SK-N-SH (cell line): ENCODE measurements around the gene KDM4C. TPM values are rescaled to one million over a fixed set of nuclear protein-coding genes. Genes with fewer than 3 reads are reported as not detected.

ENCODE experiments used
- CTCF ChIA-PET: fragments of 300-600, 350-600 bp; formaldehyde crosslinking; extraction: SDS; loops from one replicate; lab custom pipeline; 2021; lab: Yijun Ruan, JAX
- POLR2A ChIA-PET: fragments of 350-600 bp; sonication (Branson Sonifier 250); formaldehyde crosslinking; extraction: SDS; loops from one replicate; lab custom pipeline; 2020; ENCODE audit warnings: antibody characterized with exemption, inconsistent platforms; lab: Yijun Ruan, JAX
- DNase-seq: peaks from one replicate; pipeline ENCODE4 v3.0.0; 2012
- H2AFZ ChIP-seq: fragments of 200-600 bp; sonication (generic); 2 replicates; pipeline ENCODE4 v1.8.1; 2016; ENCODE audit warnings: antibody characterized with exemption, mild to moderate bottlenecking, low read depth
- H3F3A ChIP-seq: fragments of 200-600 bp; sonication (generic); replicated peaks from 2 replicates; pipeline ENCODE3; 2016; ENCODE audit warnings: antibody characterized with exemption, mild to moderate bottlenecking; ENCODE audit not compliant: insufficient read depth
- H3K27ac ChIP-seq, 2 experiments: fragments of 200-500 bp in 1 of 2; fragments of 200-600 bp in 1 of 2; sonication (Bioruptor generic) in 1 of 2; sonication (generic), shearing (Covaris generic) in 1 of 2; 2 replicates each; pipeline versions ENCODE4 v1.5.1 to v1.6.1; 2014 to 2016; ENCODE audit warnings: low read depth in 2 of 2, inconsistent platforms in 1 of 2, low read length in 1 of 2, mild to moderate bottlenecking in 1 of 2, mixed read lengths in 1 of 2
- H3K27me3 ChIP-seq: fragments of 200-600 bp; sonication (generic), shearing (Covaris generic); 2 replicates; pipeline ENCODE4 v1.6.1; 2016; ENCODE audit warnings: mixed run types; ENCODE audit not compliant: insufficient read depth
- H3K36me3 ChIP-seq, 2 experiments: fragments of 200-500 bp in 1 of 2; fragments of 200-600 bp in 1 of 2; sonication (Bioruptor generic) in 1 of 2; sonication (generic) in 1 of 2; replicated peaks in 1 of 2; 2 replicates each; pipeline versions ENCODE3 to v1.5.1; 2014 to 2016; ENCODE audit warnings: low read length in 1 of 2, mild to moderate bottlenecking in 1 of 2; ENCODE audit not compliant: insufficient read depth in 2 of 2, control insufficient read depth in 1 of 2
- H3K4me1 ChIP-seq, 2 experiments: fragments of 200-500 bp in 1 of 2; fragments of 200-600 bp in 1 of 2; sonication (Bioruptor generic) in 1 of 2; sonication (generic), shearing (Covaris generic) in 1 of 2; 2 replicates each; pipeline versions ENCODE4 v1.5.1 to v1.6.1; 2014 to 2016; ENCODE audit warnings: low read depth in 1 of 2, low read length in 1 of 2, mixed run types in 1 of 2; ENCODE audit not compliant: insufficient read depth in 2 of 2, control insufficient read depth in 1 of 2
- H3K4me2 ChIP-seq: fragments of 200-600 bp; sonication (generic), shearing (Covaris generic); 2 replicates; pipeline ENCODE4 v1.6.1; 2017; ENCODE audit warnings: mixed run types
- H3K4me3 ChIP-seq, 2 experiments: fragments of 200-500 bp in 1 of 2; fragments of 200-600 bp in 1 of 2; sonication (Bioruptor generic) in 1 of 2; sonication (generic), shearing (Covaris generic) in 1 of 2; 2 replicates each; pipeline versions ENCODE4 v1.5.1 to v1.8.1; 2014 to 2016; ENCODE audit warnings: low read depth in 2 of 2, inconsistent platforms in 1 of 2, low read length in 1 of 2, mild to moderate bottlenecking in 1 of 2, mixed read lengths in 1 of 2, moderate library complexity in 1 of 2
- H3K79me2 ChIP-seq: fragments of 200-600 bp; sonication (generic); 2 replicates; pipeline ENCODE4 v1.8.1; 2017; ENCODE audit warnings: mild to moderate bottlenecking; ENCODE audit not compliant: insufficient read depth
- H3K9ac ChIP-seq: fragments of 200-600 bp; sonication (generic); 2 replicates; pipeline ENCODE4 v1.6.1; 2017; ENCODE audit warnings: mixed run types
- H3K9me2 ChIP-seq: fragments of 200-600 bp; sonication (generic); 2 replicates; pipeline ENCODE4 v1.6.1; 2017; ENCODE audit warnings: mixed run types
- H3K9me3 ChIP-seq: fragments of 200-600 bp; sonication (generic); 2 replicates; pipeline ENCODE4 v1.6.1; 2017; ENCODE audit warnings: mixed run types, mild to moderate bottlenecking, moderate library complexity
- H4K20me1 ChIP-seq: fragments of 200-600 bp; sonication (generic); 2 replicates; pipeline ENCODE4 v1.6.1; 2017; ENCODE audit warnings: mild to moderate bottlenecking, mixed run types; ENCODE audit not compliant: insufficient read depth
- ELF1 ChIP-seq: IDR thresholded peaks from 2 replicates; pipeline ENCODE4 v1.4.0; 2012
- FOSL2 ChIP-seq: IDR thresholded peaks from 2 replicates; pipeline ENCODE4 v1.4.0; 2012; ENCODE audit warnings: low read depth, mild to moderate bottlenecking, moderate library complexity, borderline replicate concordance
- FOXJ3 ChIP-seq: sonication (generic); formaldehyde crosslinking; IDR thresholded peaks from 2 replicates; pipeline ENCODE4 v1.5.1; 2020; ENCODE audit warnings: mild to moderate bottlenecking, missing genetic modification reagents
- FOXM1 ChIP-seq: IDR thresholded peaks from 2 replicates; pipeline ENCODE4 v1.4.0; 2012; ENCODE audit warnings: low read depth, mild to moderate bottlenecking
- GABPA ChIP-seq: IDR thresholded peaks from 2 replicates; pipeline ENCODE4 v1.4.0; 2012; ENCODE audit warnings: low read depth, mild to moderate bottlenecking
- JUND ChIP-seq: IDR thresholded peaks from 2 replicates; pipeline ENCODE4 v1.4.0; 2012
- NFIC ChIP-seq: IDR thresholded peaks from 2 replicates; pipeline ENCODE4 v1.4.0; 2012; ENCODE audit warnings: borderline replicate concordance
- POLR2AphosphoS5 ChIP-seq: IDR thresholded peaks from 2 replicates; pipeline ENCODE4 v1.6.1; 2012; ENCODE audit warnings: low read depth, low read length
- RXRA ChIP-seq: IDR thresholded peaks from 2 replicates; pipeline ENCODE4 v1.4.0; 2012; ENCODE audit warnings: low read depth, mild to moderate bottlenecking, borderline replicate concordance
- WGBS: methylation state at CpG from one replicate; pipeline ENCODE4 v1.1.6; 2017; ENCODE audit warnings: low lambda C conversion rate; 5-methylcytosine and 5-hydroxymethylcytosine counted together
- polyA plus RNA-seq, 3 experiments: library from polyadenylated mRNA; depleted of rRNA; stranded (reverse); fragments of >200 nt; gene quantifications; 2 replicates each; pipeline ENCODE4 v1.2.3, GENCODE V29; 2012
- TF ChIP-seq, protein P1 (sequence below): IDR thresholded peaks from 2 replicates; pipeline ENCODE4; 2012
- TF ChIP-seq, protein P2 (sequence below): fragments of 150-350 bp; IDR thresholded peaks from 2 replicates; pipeline ENCODE4 v1.6.1; 2017; ENCODE audit warnings: antibody characterized with exemption, low read length, low read depth, borderline replicate concordance
- TF ChIP-seq, protein P3 (sequence below): IDR thresholded peaks from 2 replicates; pipeline ENCODE4 v1.4.0; 2012; ENCODE audit warnings: low read depth, borderline replicate concordance
- TF ChIP-seq, protein P4 (sequence below): IDR thresholded peaks from 2 replicates; pipeline ENCODE4 v1.4.0; 2012; ENCODE audit warnings: low read depth, borderline replicate concordance
- TF ChIP-seq, protein P5 (sequence below): fragments of 150-350 bp; IDR thresholded peaks from 2 replicates; pipeline ENCODE4 v1.6.1; 2016; ENCODE audit warnings: mild to moderate bottlenecking, low read depth, low read length

The KDM4C gene
- polyA plus RNA-seq, 1 of the 3 experiments (the other 2 are of a cell fraction), result 9.4 TPM

DNA sequence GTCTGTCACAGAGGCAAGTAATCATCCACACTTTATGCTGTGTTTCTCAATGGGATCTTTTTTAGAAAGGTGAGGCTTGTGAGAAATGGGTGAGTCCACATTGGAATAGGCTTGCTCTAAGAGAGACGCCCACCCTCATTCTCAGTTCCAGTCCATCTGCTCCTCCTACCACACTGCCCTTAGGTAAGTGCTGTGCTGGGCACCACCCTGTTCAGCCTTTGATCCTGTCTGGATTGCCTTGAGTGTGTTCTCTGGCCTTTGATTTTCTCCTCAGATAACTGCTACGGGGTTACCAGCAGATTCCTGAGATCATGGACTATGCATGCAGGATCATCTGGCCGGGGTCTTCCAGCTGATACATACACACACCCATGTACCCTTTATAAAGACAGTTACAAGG is 328.6 kb downstream of the KDM4C start:
- no peak for TF ChIP-seq FOSL2
- no peak for TF ChIP-seq POLR2AphosphoS5
- TF ChIP-seq RXRA, result no peak
- Histone ChIP-seq H3K9ac (no peak overlapping the region), H3K36me3 (peaks cover 2 to 4% of the 10 kb centered on the region in 2 experiments), H3K27ac (no peak overlapping the region), H3K4me3 (no peak overlapping the region), H3K79me2 (no peaks in the 10 kb centered on the region), H3K9me2 (no peaks in the 10 kb centered on the region), H4K20me1 (no peaks in the 10 kb centered on the region), H2AFZ (no peak overlapping the region), H3K9me3 (no peaks in the 10 kb centered on the region), H3K4me1 (peaks cover 0 to 2% of the 10 kb centered on the region in 2 experiments; a peak in 2 of 4 replicates), H3K27me3 (no peaks in the 10 kb centered on the region), H3K4me2 (no peak overlapping the region), H3F3A (no peaks in the 10 kb centered on the region)
- ChIA-PET POLR2A (no interaction called here), CTCF (interaction anchor here (0.7 kb wide), 1 partner anchor 85 kb away, joined by 3 read pairs; no protein-coding TSS in a partner anchor)
- WGBS, result 97% methylated on average over 3 of the region's 3 CpGs
- DNase-seq, result no peak

DNA sequence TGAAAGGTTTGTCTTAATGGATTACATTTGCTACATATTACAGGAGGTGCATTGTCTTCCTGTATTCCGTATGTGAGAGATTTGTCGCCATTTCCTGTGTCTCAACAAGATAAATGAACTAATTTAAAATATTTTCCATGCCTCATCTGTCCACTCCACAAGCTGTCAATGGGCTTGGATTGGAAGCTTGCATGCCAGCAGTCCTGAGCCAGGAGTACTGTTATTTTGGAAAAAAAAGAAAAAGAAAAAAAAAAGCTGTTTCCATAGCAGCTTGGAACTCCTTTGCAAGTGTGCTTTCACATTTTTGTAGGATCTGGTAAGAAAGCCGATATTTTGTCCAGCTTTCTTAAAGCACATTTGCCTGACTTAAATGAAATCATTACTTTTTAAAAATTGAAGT is 330.8 kb downstream of the KDM4C start:
- no peak overlapping the region for H3K4me3 ChIP-seq
- TF ChIP-seq FOXJ3 (CRISPR knock-in tag), result no peak
- no peak for TF ChIP-seq RXRA
- TF ChIP-seq, protein P1, sequence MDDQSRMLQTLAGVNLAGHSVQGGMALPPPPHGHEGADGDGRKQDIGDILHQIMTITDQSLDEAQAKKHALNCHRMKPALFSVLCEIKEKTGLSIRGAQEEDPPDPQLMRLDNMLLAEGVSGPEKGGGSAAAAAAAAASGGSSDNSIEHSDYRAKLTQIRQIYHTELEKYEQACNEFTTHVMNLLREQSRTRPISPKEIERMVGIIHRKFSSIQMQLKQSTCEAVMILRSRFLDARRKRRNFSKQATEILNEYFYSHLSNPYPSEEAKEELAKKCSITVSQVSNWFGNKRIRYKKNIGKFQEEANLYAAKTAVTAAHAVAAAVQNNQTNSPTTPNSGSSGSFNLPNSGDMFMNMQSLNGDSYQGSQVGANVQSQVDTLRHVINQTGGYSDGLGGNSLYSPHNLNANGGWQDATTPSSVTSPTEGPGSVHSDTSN, result no peak
- TF ChIP-seq, protein P2, sequence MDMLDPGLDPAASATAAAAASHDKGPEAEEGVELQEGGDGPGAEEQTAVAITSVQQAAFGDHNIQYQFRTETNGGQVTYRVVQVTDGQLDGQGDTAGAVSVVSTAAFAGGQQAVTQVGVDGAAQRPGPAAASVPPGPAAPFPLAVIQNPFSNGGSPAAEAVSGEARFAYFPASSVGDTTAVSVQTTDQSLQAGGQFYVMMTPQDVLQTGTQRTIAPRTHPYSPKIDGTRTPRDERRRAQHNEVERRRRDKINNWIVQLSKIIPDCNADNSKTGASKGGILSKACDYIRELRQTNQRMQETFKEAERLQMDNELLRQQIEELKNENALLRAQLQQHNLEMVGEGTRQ, result no peak
- TF ChIP-seq, protein P3, sequence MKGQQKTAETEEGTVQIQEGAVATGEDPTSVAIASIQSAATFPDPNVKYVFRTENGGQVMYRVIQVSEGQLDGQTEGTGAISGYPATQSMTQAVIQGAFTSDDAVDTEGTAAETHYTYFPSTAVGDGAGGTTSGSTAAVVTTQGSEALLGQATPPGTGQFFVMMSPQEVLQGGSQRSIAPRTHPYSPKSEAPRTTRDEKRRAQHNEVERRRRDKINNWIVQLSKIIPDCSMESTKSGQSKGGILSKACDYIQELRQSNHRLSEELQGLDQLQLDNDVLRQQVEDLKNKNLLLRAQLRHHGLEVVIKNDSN, result no peak
- no peak for TF ChIP-seq NFIC
- TF ChIP-seq FOXM1, result no peak
- TF ChIP-seq ELF1, result no peak
- TF ChIP-seq FOSL2, result no peak
- TF ChIP-seq, protein P4, sequence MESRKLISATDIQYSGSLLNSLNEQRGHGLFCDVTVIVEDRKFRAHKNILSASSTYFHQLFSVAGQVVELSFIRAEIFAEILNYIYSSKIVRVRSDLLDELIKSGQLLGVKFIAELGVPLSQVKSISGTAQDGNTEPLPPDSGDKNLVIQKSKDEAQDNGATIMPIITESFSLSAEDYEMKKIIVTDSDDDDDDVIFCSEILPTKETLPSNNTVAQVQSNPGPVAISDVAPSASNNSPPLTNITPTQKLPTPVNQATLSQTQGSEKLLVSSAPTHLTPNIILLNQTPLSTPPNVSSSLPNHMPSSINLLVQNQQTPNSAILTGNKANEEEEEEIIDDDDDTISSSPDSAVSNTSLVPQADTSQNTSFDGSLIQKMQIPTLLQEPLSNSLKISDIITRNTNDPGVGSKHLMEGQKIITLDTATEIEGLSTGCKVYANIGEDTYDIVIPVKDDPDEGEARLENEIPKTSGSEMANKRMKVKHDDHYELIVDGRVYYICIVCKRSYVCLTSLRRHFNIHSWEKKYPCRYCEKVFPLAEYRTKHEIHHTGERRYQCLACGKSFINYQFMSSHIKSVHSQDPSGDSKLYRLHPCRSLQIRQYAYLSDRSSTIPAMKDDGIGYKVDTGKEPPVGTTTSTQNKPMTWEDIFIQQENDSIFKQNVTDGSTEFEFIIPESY, result no peak
- TF ChIP-seq GABPA, result no peak
- TF ChIP-seq JUND, result no peak
- TF ChIP-seq, protein P5, sequence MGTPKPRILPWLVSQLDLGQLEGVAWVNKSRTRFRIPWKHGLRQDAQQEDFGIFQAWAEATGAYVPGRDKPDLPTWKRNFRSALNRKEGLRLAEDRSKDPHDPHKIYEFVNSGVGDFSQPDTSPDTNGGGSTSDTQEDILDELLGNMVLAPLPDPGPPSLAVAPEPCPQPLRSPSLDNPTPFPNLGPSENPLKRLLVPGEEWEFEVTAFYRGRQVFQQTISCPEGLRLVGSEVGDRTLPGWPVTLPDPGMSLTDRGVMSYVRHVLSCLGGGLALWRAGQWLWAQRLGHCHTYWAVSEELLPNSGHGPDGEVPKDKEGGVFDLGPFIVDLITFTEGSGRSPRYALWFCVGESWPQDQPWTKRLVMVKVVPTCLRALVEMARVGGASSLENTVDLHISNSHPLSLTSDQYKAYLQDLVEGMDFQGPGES, result no peak
- ChIA-PET CTCF (interaction anchor here (0.9 kb wide), 1 partner anchor 36 kb away, joined by 3 read pairs; no protein-coding TSS in a partner anchor), POLR2A (no interaction called here)
- peaks cover 2 to 4% of the 10 kb centered on the region in 2 experiments for H3K36me3 ChIP-seq
- H3K9ac ChIP-seq, result no peak overlapping the region
- H3K9me3 ChIP-seq, result no peaks in the 10 kb centered on the region
- 82% methylated on average over 3 of the region's 3 CpGs for WGBS
- H3K79me2 ChIP-seq, result no peaks in the 10 kb centered on the region
- no peak overlapping the region for H3K27ac ChIP-seq
- no peaks in the 10 kb centered on the region for H3K9me2 ChIP-seq
- no peak for DNase-seq
- H2AFZ ChIP-seq, result no peak overlapping the region
- H3K27me3 ChIP-seq, result no peaks in the 10 kb centered on the region
- no peaks in the 10 kb centered on the region for H3F3A ChIP-seq
- H3K4me2 ChIP-seq, result no peak overlapping the region
- peaks cover 0 to 2% of the 10 kb centered on the region in 2 experiments; a peak in 2 of 4 replicates for H3K4me1 ChIP-seq
- no peaks in the 10 kb centered on the region for H4K20me1 ChIP-seq
